AG09309 (cell line): ENCODE measurements around the gene SEL1L.
"Not testable (repeated sequence)": the region's sequence is repeated elsewhere in the genome, so short reads cannot be mapped to it uniquely, and the experiment has no call there.

ENCODE experiments used
- DNase-seq: peaks from one replicate; pipeline ENCODE4 v3.0.0-alpha.2; 2010; ENCODE audit warnings: low read depth
- H3K4me3 ChIP-seq: 2 replicates; pipeline ENCODE4 v1.5.1; 2011; ENCODE audit warnings: mild to moderate bottlenecking, low read depth, low read length, moderate library complexity; ENCODE audit not compliant: control insufficient read depth
- CTCF ChIP-seq: IDR thresholded peaks from 2 replicates; pipeline ENCODE4 v1.5.1; 2011; ENCODE audit warnings: mild to moderate bottlenecking, low read depth, low read length, inconsistent platforms; ENCODE audit not compliant: insufficient read depth, control insufficient read depth; ENCODE audit errors: missing control alignments

The SEL1L gene

GRCh38 chr14:81517798-81518398 is 15.8 kb downstream of the SEL1L start:
- no peak for DNase-seq
- no peak overlapping the region for H3K4me3 ChIP-seq
- TF ChIP-seq CTCF = no peak

- no peak overlapping the region for H3K4me3 ChIP-seq
- no peak for TF ChIP-seq CTCF
- peak; percentile 21 for DNase-seq
Measured at GRCh38 chr14:81516986-81517797, 16.5 kb downstream of the SEL1L start.

GRCh38 chr14:81515927-81516326 is 17.7 kb downstream of the SEL1L start:
- not testable (repeated sequence) for H3K4me3 ChIP-seq, DNase-seq

- DNase-seq, H3K4me3 ChIP-seq: not testable (repeated sequence)
Measured at GRCh38 chr14:81512826-81513225, 20.8 kb downstream of the SEL1L start.

- no peak overlapping the region for H3K4me3 ChIP-seq
- no peak for TF ChIP-seq CTCF
- DNase-seq = no peak
Measured at GRCh38 chr14:81511111-81511904, 22.3 kb downstream of the SEL1L start.

GRCh38 chr14:81509838-81510452 is 23.7 kb downstream of the SEL1L start:
- DNase-seq = no peak

GRCh38 chr14:81509321-81509720 is 24.3 kb downstream of the SEL1L start:
- TF ChIP-seq CTCF = no peak
- no peak for DNase-seq
- no peak overlapping the region for H3K4me3 ChIP-seq

More at GRCh38 chr14:81509838-81510452, 23.7 kb downstream of the SEL1L start:
- TF ChIP-seq CTCF = no peak
- no peak overlapping the region for H3K4me3 ChIP-seq
